Mesenchymal stem cell (in vitro differentiated cells and primary cell): Measurements from ENCODE around the gene RAB33B.

Experiments used
- DNase-seq: peaks from one replicate; pipeline ENCODE4 v3.0.0-alpha.2; 2013
- H2AFZ ChIP-seq: one replicate; pipeline ENCODE4 v1.6.1; 2013; ENCODE audit warnings: low read depth, mild to moderate bottlenecking, control low read depth, inconsistent platforms, low read length, moderate library complexity
- H2AK5ac ChIP-seq: 2 replicates; pipeline ENCODE4 v1.6.1; 2013; ENCODE audit warnings: low read length, moderate library complexity, mild to moderate bottlenecking, inconsistent platforms; ENCODE audit not compliant: severe bottlenecking
- H2BK120ac ChIP-seq: one replicate; pipeline ENCODE4 v1.6.1; 2013; ENCODE audit warnings: low read depth, mild to moderate bottlenecking, inconsistent platforms, low read length, moderate library complexity
- H2BK12ac ChIP-seq, 2 experiments: one replicate each; pipeline ENCODE4 v1.6.1; 2013; ENCODE audit warnings: inconsistent platforms in 2 of 2, low read length in 2 of 2, mild to moderate bottlenecking in 2 of 2, moderate library complexity in 2 of 2, control low read depth in 1 of 2
- H2BK15ac ChIP-seq: one replicate; pipeline ENCODE4 v1.6.1; 2013; ENCODE audit warnings: mild to moderate bottlenecking, low read depth, inconsistent platforms; ENCODE audit not compliant: poor library complexity, severe bottlenecking
- H2BK5ac ChIP-seq: 2 replicates; pipeline ENCODE4 v1.6.1; 2013; ENCODE audit warnings: low read depth, mild to moderate bottlenecking, low read length, control low read depth, inconsistent platforms; ENCODE audit not compliant: poor library complexity, severe bottlenecking
- H3K14ac ChIP-seq, 2 experiments: one replicate each; pipeline ENCODE4 v1.6.1; 2013; ENCODE audit warnings: inconsistent platforms in 2 of 2, low read length in 2 of 2, control low read depth in 1 of 2, mild to moderate bottlenecking in 1 of 2, moderate library complexity in 1 of 2
- H3K18ac ChIP-seq, 2 experiments: one replicate each; pipeline ENCODE4 v1.6.1; 2013; ENCODE audit warnings: inconsistent platforms in 2 of 2, low read length in 2 of 2, control low read depth in 1 of 2, low read depth in 1 of 2, mild to moderate bottlenecking in 1 of 2
- H3K23ac ChIP-seq, 2 experiments: one replicate each; pipeline ENCODE4 v1.6.1; 2013; ENCODE audit warnings: inconsistent platforms in 2 of 2, low read length in 2 of 2, mild to moderate bottlenecking in 2 of 2, moderate library complexity in 2 of 2, control low read depth in 1 of 2
- H3K27ac ChIP-seq: 2 replicates; pipeline ENCODE4 v1.5.1; 2013; ENCODE audit warnings: mild to moderate bottlenecking, moderate library complexity, low read length, control low read depth, inconsistent platforms; ENCODE audit not compliant: poor library complexity, severe bottlenecking
- H3K27me3 ChIP-seq, 2 experiments: 2 replicates each; pipeline versions ENCODE4 v1.6.1 to v1.7.0; 2013; ENCODE audit warnings: low read length in 2 of 2, mild to moderate bottlenecking in 2 of 2, moderate library complexity in 2 of 2, control low read depth in 1 of 2, inconsistent platforms in 1 of 2; ENCODE audit not compliant: control insufficient read depth in 1 of 2, insufficient read depth in 1 of 2
- H3K36me3 ChIP-seq, 2 experiments: 2 replicates each; pipeline versions ENCODE4 v1.6.1 to v1.7.0; 2013; ENCODE audit warnings: low read length in 2 of 2, control low read depth in 1 of 2, inconsistent platforms in 1 of 2, low read depth in 1 of 2, mild to moderate bottlenecking in 1 of 2; ENCODE audit not compliant: insufficient read depth in 2 of 2, control insufficient read depth in 1 of 2
- H3K4ac ChIP-seq, 2 experiments: one replicate each; pipeline ENCODE4 v1.6.1; 2013; ENCODE audit warnings: inconsistent platforms in 2 of 2, low read length in 2 of 2, mild to moderate bottlenecking in 2 of 2, moderate library complexity in 2 of 2, control low read depth in 1 of 2, low read depth in 1 of 2
- H3K4me1 ChIP-seq: 2 replicates; pipeline ENCODE4 v1.6.1; 2013; ENCODE audit warnings: low read depth, low read length, control low read depth; ENCODE audit not compliant: control insufficient read depth, insufficient read depth
- H3K4me2 ChIP-seq: 2 replicates; pipeline ENCODE4 v1.6.1; 2013; ENCODE audit warnings: low read length, mild to moderate bottlenecking, inconsistent platforms; ENCODE audit not compliant: poor library complexity, severe bottlenecking
- H3K4me3 ChIP-seq, 2 experiments: 2 replicates each; pipeline versions ENCODE4 v1.5.1 to v1.7.0; 2013; ENCODE audit warnings: low read length in 2 of 2, mild to moderate bottlenecking in 2 of 2, control low read depth in 1 of 2, low read depth in 1 of 2; ENCODE audit not compliant: insufficient read depth in 1 of 2
- H3K79me1 ChIP-seq: replicated peaks from 2 replicates; pipeline ENCODE4 v1.6.1; 2013; ENCODE audit warnings: mild to moderate bottlenecking, control low read depth, low read length, inconsistent platforms; ENCODE audit not compliant: poor library complexity, severe bottlenecking
- H3K9ac ChIP-seq: 2 replicates; pipeline ENCODE4 v1.7.0; 2013; ENCODE audit warnings: mild to moderate bottlenecking, low read length, moderate library complexity
- H3K9me3 ChIP-seq: 2 replicates; pipeline ENCODE4 v1.7.0; 2013; ENCODE audit warnings: mild to moderate bottlenecking, low read length; ENCODE audit not compliant: control insufficient read depth
- H4K8ac ChIP-seq: one replicate; pipeline ENCODE4 v1.6.1; 2013; ENCODE audit warnings: inconsistent platforms, mild to moderate bottlenecking, low read length, moderate library complexity
- H4K91ac ChIP-seq: one replicate; pipeline ENCODE4 v1.6.1; 2013; ENCODE audit warnings: mild to moderate bottlenecking, low read length, inconsistent platforms
- WGBS: methylation state at CpG from one replicate; pipeline ENCODE4 v1.1.7; 2013; ENCODE audit warnings: mixed read lengths; 5-methylcytosine and 5-hydroxymethylcytosine counted together

RAB33B gene

DNA sequence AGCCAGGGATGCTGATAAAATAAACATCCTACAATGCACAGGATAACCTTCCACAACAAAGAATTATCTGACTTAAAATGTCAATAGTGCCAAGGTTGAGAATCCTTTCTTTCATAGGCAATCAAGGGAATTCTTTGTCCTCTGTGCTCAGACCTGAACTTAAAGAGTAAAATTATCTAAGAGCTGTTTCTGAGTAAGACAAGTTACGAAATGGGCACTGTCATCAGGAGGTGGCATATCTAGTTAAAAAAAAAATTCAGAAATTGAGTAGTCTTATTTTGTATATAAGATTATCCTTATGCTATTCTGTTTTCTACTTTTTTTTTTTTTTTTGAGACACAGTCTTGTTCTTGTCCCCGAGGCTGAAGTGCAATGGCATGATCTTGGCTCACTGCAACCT lies 3.3 kb upstream of the RAB33B start:
- H3K27ac ChIP-seq = no peak overlapping the region
- H3K23ac ChIP-seq = no peak overlapping the region
- H3K4me2 ChIP-seq = no peak overlapping the region
- no peak overlapping the region for H3K4ac ChIP-seq
- no peaks in the 10 kb centered on the region for H3K9me3 ChIP-seq
- no peak overlapping the region for H2BK120ac ChIP-seq
- H3K79me1 ChIP-seq = peaks cover 29% of the 10 kb centered on the region
- no peak overlapping the region for H2BK15ac ChIP-seq
- no peak for DNase-seq
- H3K18ac ChIP-seq = no peak overlapping the region
- no peak overlapping the region for H3K14ac ChIP-seq
- H3K4me3 ChIP-seq = no peak overlapping the region
- no peak overlapping the region for H4K8ac ChIP-seq
- 95% methylated on average over 2 of the region's 2 CpGs for WGBS
- H4K91ac ChIP-seq = no peak overlapping the region
- H3K36me3 ChIP-seq = peaks cover 0 to 6% of the 10 kb centered on the region in 2 experiments
- no peak overlapping the region for H2BK12ac ChIP-seq
- no peak overlapping the region for H2AK5ac ChIP-seq
- H3K27me3 ChIP-seq = no peaks in the 10 kb centered on the region
- H2AFZ ChIP-seq = no peak overlapping the region
- no peak overlapping the region for H2BK5ac ChIP-seq
- H3K4me1 ChIP-seq = peaks cover 7% of the 10 kb centered on the region
- no peak overlapping the region for H3K9ac ChIP-seq

DNA sequence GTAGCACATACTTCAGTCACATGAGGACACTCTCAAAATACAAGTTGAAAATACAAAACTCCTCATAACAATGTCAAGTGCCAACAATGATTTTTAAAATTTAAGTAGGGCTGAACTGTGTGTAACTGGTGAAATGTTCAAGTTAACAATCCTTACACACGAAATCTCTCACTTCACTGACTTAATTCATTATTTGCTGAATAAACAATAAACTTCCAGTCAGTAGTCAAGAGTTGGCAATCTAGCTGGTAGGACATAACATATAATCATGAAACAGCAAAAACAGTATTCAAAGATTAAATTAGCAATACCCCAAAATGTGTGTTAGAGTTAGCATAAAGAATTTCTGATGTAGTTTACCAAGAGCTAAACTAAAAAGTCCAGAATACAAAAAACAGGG lies 1.9 kb upstream of the RAB33B start:
- H3K9ac ChIP-seq = peak overlapping the region; percentile 97
- no peak for DNase-seq
- peak overlapping the region in 1 of 2 experiments; percentile 99 for H3K4me3 ChIP-seq
- H3K14ac ChIP-seq = no peak overlapping the region
- no peak overlapping the region for H4K91ac ChIP-seq
- no peaks in the 10 kb centered on the region for H3K27me3 ChIP-seq
- no peak overlapping the region for H2BK15ac ChIP-seq
- peaks cover 7% of the 10 kb centered on the region for H3K4me1 ChIP-seq
- H2AFZ ChIP-seq = no peak overlapping the region
- H3K27ac ChIP-seq = peak overlapping the region; percentile 63
- peaks cover 24% of the 10 kb centered on the region for H3K79me1 ChIP-seq
- no peak overlapping the region for H4K8ac ChIP-seq
- no peak overlapping the region for H3K4ac ChIP-seq
- H3K23ac ChIP-seq = no peak overlapping the region
- peaks cover 0 to 6% of the 10 kb centered on the region in 2 experiments for H3K36me3 ChIP-seq
- H2BK12ac ChIP-seq = no peak overlapping the region
- no peak overlapping the region for H2AK5ac ChIP-seq
- H2BK5ac ChIP-seq = no peak overlapping the region
- no CpG with 5 or more reads among the region's 1 CpG for WGBS
- peak overlapping the region; percentile 37 for H3K4me2 ChIP-seq
- no peaks in the 10 kb centered on the region for H3K9me3 ChIP-seq
- no peak overlapping the region for H3K18ac ChIP-seq
- H2BK120ac ChIP-seq = no peak overlapping the region

DNA sequence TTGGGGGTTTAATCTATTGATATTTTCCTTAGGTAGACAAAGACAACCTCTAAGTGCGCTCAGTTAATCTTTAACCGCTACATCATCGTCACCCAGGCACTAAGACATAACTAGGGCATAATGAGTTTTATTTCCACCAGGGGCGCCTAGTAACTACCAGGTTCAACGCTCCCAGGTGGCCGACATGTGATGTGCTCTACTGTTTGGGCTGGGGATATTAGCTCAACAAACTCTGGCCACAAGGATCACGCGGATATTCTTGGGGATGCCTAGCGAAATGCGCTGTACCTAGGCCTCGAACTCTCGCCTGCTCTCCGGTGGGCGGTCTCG lies 915 bp upstream of the RAB33B start:
- Histone ChIP-seq H2AFZ (no peak overlapping the region), H3K4me2 (peak overlapping the region; percentile 76), H2AK5ac (peak overlapping the region; percentile 8), H2BK5ac (peak overlapping the region; percentile 97), H3K36me3 (peaks cover 0 to 6% of the 10 kb centered on the region in 2 experiments), H3K79me1 (peaks cover 24% of the 10 kb centered on the region), H3K23ac (no peak overlapping the region), H3K27ac (peak overlapping the region; percentile 91), H3K9ac (peak overlapping the region; percentile 97), H3K27me3 (no peaks in the 10 kb centered on the region), H2BK15ac (no peak overlapping the region), H3K4ac (peak overlapping the region in 1 of 2 experiments; percentile 88), H3K4me1 (peaks cover 8% of the 10 kb centered on the region), H3K14ac (peak overlapping the region in 1 of 2 experiments; percentile 8), H4K8ac (peak overlapping the region; percentile 98), H2BK120ac (peak overlapping the region; percentile 21), H3K18ac (peak overlapping the region; percentile 94 to 99), H3K9me3 (no peaks in the 10 kb centered on the region), H2BK12ac (no peak overlapping the region), H3K4me3 (peak overlapping the region; percentile 93 to 99), H4K91ac (peak overlapping the region; percentile 85)
- DNase-seq = no peak
- 0% methylated on average over 12 of the region's 15 CpGs for WGBS

DNA sequence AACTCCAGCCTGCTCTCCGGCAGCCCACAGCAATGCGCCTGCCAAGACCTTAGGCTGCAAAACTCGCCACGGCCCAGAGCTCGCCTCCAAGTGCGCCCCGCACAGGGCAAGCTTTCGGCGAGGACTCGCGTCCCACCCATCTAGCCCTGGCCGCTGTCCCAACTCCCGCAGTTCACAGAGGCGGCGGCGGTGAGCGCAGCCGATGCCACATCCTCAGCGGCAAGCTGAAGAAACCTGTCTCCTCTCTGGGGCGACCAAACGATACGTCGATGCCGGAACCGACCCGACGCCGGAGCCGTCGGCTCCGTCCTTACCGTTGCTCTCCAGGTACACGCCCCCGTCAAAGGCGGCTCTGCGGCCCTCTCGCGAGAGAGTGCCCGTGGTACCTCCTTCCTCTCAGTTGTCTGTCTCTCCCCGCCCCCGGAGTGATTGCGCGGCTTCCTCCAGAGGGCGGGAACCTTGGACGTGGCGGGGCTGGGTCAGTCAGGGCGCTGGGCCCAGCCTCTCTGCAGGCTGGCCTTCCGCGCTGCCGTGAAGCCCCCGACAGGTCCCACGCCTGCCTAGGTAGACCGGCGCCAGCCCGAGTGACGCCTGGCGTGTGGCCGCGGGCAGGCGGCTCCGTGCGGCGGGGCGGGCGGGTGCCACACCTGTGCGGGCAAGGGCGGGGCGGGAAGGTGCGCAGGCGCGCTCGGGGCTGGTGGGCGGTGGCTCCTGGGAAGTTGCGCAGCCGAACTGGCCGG lies 380 bp upstream of the RAB33B start:
- H2BK15ac ChIP-seq = peak overlapping the region; percentile 77
- no peaks in the 10 kb centered on the region for H3K9me3 ChIP-seq
- H3K9ac ChIP-seq = peak overlapping the region; percentile 97
- peak overlapping the region in 1 of 2 experiments; percentile 95 for H3K14ac ChIP-seq
- peak overlapping the region in 1 of 2 experiments; percentile 75 for H3K23ac ChIP-seq
- H3K4me3 ChIP-seq = peak overlapping the region; percentile 93 to 99
- peak overlapping the region; percentile 100 for H4K91ac ChIP-seq
- H2BK12ac ChIP-seq = peak overlapping the region in 1 of 2 experiments; percentile 54
- H2BK5ac ChIP-seq = peak overlapping the region; percentile 97
- peak overlapping the region; percentile 91 for H3K27ac ChIP-seq
- peak overlapping the region; percentile 83 to 93 for H3K4ac ChIP-seq
- peak overlapping the region; percentile 96 for H2AFZ ChIP-seq
- peak overlapping the region; percentile 100 for H4K8ac ChIP-seq
- WGBS = under 1% methylated on average over 74 of the region's 76 CpGs
- H3K4me2 ChIP-seq = peak overlapping the region; percentile 76
- H3K18ac ChIP-seq = peak overlapping the region; percentile 99
- peaks cover 23% of the 10 kb centered on the region for H3K79me1 ChIP-seq
- H2BK120ac ChIP-seq = peak overlapping the region; percentile 100
- peak; percentile 98 for DNase-seq
- H2AK5ac ChIP-seq = peak overlapping the region; percentile 8
- no peaks in the 10 kb centered on the region for H3K27me3 ChIP-seq
- peaks cover 9% of the 10 kb centered on the region for H3K4me1 ChIP-seq
- peaks cover 0 to 6% of the 10 kb centered on the region in 2 experiments for H3K36me3 ChIP-seq
